Neuronal stem cell (in vitro differentiated cells): ENCODE data around the gene KIAA1549.
A peak's percentile ranks its signal among the peaks of the same experiment; 100 is the strongest.

Experiments used
- DNase-seq: peaks from one replicate; pipeline ENCODE4 v3.0.0-alpha.2; 2013; ENCODE audit warnings: low spot score
- H2AFZ ChIP-seq: one replicate; pipeline ENCODE4 v1.6.1; 2013; ENCODE audit warnings: mild to moderate bottlenecking, low read length, inconsistent platforms
- H2AK5ac ChIP-seq: 2 replicates; pipeline ENCODE4 v1.6.1; 2013; ENCODE audit warnings: low read depth, mild to moderate bottlenecking, inconsistent platforms, low read length, moderate library complexity, mixed read lengths
- H2BK120ac ChIP-seq: 2 replicates; pipeline ENCODE4 v1.6.1; 2013; ENCODE audit warnings: low read depth, mild to moderate bottlenecking, inconsistent platforms, low read length, moderate library complexity, mixed read lengths
- H2BK12ac ChIP-seq: one replicate; pipeline ENCODE4 v1.6.1; 2013; ENCODE audit warnings: low read length, inconsistent platforms
- H2BK15ac ChIP-seq: 2 replicates; pipeline ENCODE4 v1.6.1; 2013; ENCODE audit warnings: mild to moderate bottlenecking, low read length, inconsistent platforms, mixed read lengths
- H2BK5ac ChIP-seq: one replicate; pipeline ENCODE4 v1.6.1; 2013; ENCODE audit warnings: inconsistent platforms, mild to moderate bottlenecking, low read length, moderate library complexity
- H3K14ac ChIP-seq: one replicate; pipeline ENCODE4 v1.6.1; 2013; ENCODE audit warnings: low read length, inconsistent platforms
- H3K18ac ChIP-seq: 2 replicates; pipeline ENCODE4 v1.6.1; 2013; ENCODE audit warnings: low read length, inconsistent platforms
- H3K23ac ChIP-seq: 2 replicates; pipeline ENCODE4 v1.6.1; 2013; ENCODE audit warnings: low read depth, mild to moderate bottlenecking, mixed read lengths, low read length, inconsistent platforms; ENCODE audit not compliant: poor library complexity
- H3K27ac ChIP-seq: replicated peaks from 3 replicates; pipeline ENCODE4 v1.5.1; 2013; ENCODE audit warnings: low read length, inconsistent platforms
- H3K27me3 ChIP-seq, 3 experiments: 2 replicates each; pipeline ENCODE4 v1.6.1; 2013; ENCODE audit warnings: low read length in 3 of 3, mild to moderate bottlenecking in 2 of 3, inconsistent platforms in 1 of 3, low read depth in 1 of 3, mixed read lengths in 1 of 3, moderate library complexity in 1 of 3; ENCODE audit not compliant: control insufficient read depth in 3 of 3, insufficient read depth in 3 of 3
- H3K36me3 ChIP-seq, 2 donors: replicated peaks in 1 of 2; 2 replicates each; pipeline ENCODE4 v1.6.1; 2013; ENCODE audit warnings: low read length in 2 of 2; ENCODE audit not compliant: control insufficient read depth in 2 of 2, insufficient read depth in 2 of 2
- H3K4ac ChIP-seq: 2 replicates; pipeline ENCODE4 v1.6.1; 2013; ENCODE audit warnings: inconsistent platforms, mild to moderate bottlenecking, low read length, moderate library complexity
- H3K4me1 ChIP-seq, 2 donors: 1 replicate in 1 of 2; 2 replicates in 1 of 2; pipeline ENCODE4 v1.6.1; 2013; ENCODE audit warnings: low read length in 2 of 2, low read depth in 1 of 2; ENCODE audit not compliant: control insufficient read depth in 2 of 2, insufficient read depth in 1 of 2
- H3K4me2 ChIP-seq: one replicate; pipeline ENCODE4 v1.6.1; 2013; ENCODE audit warnings: mild to moderate bottlenecking, low read length, inconsistent platforms; ENCODE audit not compliant: insufficient read depth, poor library complexity, severe bottlenecking
- H3K4me3 ChIP-seq, 2 donors: 2 replicates each; pipeline ENCODE4 v1.5.1; 2013; ENCODE audit warnings: low read length in 2 of 2, mild to moderate bottlenecking in 2 of 2, inconsistent platforms in 1 of 2, moderate library complexity in 1 of 2
- H3K79me1 ChIP-seq: one replicate; pipeline ENCODE4 v1.6.1; 2013; ENCODE audit warnings: low read depth, mild to moderate bottlenecking, inconsistent platforms, low read length, moderate library complexity
- H3K9ac ChIP-seq: one replicate; pipeline ENCODE4 v1.6.1; 2013; ENCODE audit warnings: mild to moderate bottlenecking, low read depth, low read length, inconsistent platforms; ENCODE audit not compliant: poor library complexity
- H3K9me3 ChIP-seq, 2 donors: replicated peaks in 1 of 2; 2 replicates each; pipeline versions ENCODE3 to v1.6.1; 2013; ENCODE audit warnings: low read length in 2 of 2, mild to moderate bottlenecking in 2 of 2, inconsistent platforms in 1 of 2, low read depth in 1 of 2, mixed read lengths in 1 of 2, moderate library complexity in 1 of 2; ENCODE audit not compliant: control insufficient read depth in 2 of 2, insufficient read depth in 1 of 2
- H4K8ac ChIP-seq: one replicate; pipeline ENCODE4 v1.6.1; 2013; ENCODE audit warnings: low read depth, mild to moderate bottlenecking, inconsistent platforms, low read length, moderate library complexity
- H4K91ac ChIP-seq: one replicate; pipeline ENCODE4 v1.6.1; 2013; ENCODE audit warnings: low read length, low read depth, mild to moderate bottlenecking, inconsistent platforms; ENCODE audit not compliant: poor library complexity
- WGBS, 2 donors: extraction: QIAGEN DNeasy Blood & Tissue Kit; methylation state at CpG; one replicate each; pipeline ENCODE4 v1.1.7; 2013; ENCODE audit warnings: missing lambda C conversion rate in 2 of 2, mixed read lengths in 1 of 2; ENCODE audit not compliant: insufficient read length in 2 of 2, insufficient replicate concordance in 1 of 2; ENCODE audit errors: extremely low coverage in 2 of 2; 5-methylcytosine and 5-hydroxymethylcytosine counted together

Gene KIAA1549

DNA sequence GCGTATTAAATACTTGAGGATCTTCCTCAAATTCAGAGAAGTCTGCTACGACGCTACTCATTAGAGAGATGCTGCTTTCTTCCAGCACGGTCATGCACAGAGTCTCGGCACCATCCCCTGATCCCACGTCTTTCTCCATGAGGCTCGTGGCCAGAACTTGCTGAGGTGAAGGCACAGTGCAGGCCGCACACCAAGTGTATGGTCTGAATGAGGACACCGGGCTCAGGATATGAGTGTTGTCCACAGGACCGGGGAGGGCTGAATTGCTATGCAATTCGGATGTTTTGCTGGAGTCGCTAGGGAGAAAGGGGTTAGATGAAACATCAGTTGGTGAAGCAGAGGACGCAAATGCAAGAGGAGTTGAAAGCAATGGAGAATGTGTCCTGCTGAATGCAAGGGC is 63.0 kb downstream of the KIAA1549 start:
- Histone ChIP-seq H3K14ac (no peak overlapping the region), H2AFZ (no peak overlapping the region), H2BK15ac (no peak overlapping the region), H3K23ac (peak overlapping the region; percentile 18), H2BK12ac (no peak overlapping the region), H2AK5ac (no peak overlapping the region), H3K4me2 (no peak overlapping the region), H3K36me3 (peaks cover 29 to 60% of the 10 kb centered on the region in 2 donors), H3K9ac (no peak overlapping the region), H3K27me3 (no peaks in the 10 kb centered on the region), H4K91ac (no peak overlapping the region), H4K8ac (no peak overlapping the region), H2BK5ac (no peak overlapping the region), H2BK120ac (no peak overlapping the region), H3K18ac (no peak overlapping the region), H3K4me3 (no peak overlapping the region), H3K79me1 (no peaks in the 10 kb centered on the region), H3K4ac (no peak overlapping the region), H3K27ac (no peak overlapping the region), H3K4me1 (no peaks in the 10 kb centered on the region), H3K9me3 (peaks cover 2 to 9% of the 10 kb centered on the region in 2 donors)
- DNase-seq: no peak
- no CpG with 5 or more reads among the region's 13 CpGs for WGBS, 2 donors

DNA sequence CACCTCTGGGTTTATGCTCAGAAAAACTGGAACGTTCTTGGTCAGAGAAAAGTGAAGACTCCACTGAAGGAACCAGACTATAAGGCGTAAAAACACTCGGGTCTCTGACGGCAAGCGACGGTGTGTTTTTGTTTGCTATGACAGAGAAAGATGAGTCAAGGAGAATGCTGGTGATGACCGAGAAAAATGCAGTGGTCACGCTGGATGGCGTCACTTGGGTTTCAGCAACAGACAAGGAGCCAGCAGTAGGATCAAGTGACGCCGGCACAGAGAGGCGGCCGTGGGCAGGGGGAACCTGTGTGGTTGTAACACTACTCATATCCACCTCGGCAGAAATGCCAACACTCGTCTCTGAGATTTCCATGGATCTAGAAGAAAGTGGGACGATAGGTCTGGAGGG is 63.4 kb downstream of the KIAA1549 start:
- Histone ChIP-seq H2BK15ac (no peak overlapping the region), H2AK5ac (no peak overlapping the region), H3K14ac (no peak overlapping the region), H2BK5ac (no peak overlapping the region), H3K9me3 (peaks cover 2 to 9% of the 10 kb centered on the region in 2 donors), H3K27ac (no peak overlapping the region), H2BK12ac (no peak overlapping the region), H4K8ac (no peak overlapping the region), H3K9ac (no peak overlapping the region), H3K4me1 (no peaks in the 10 kb centered on the region), H3K4me2 (no peak overlapping the region), H3K4ac (no peak overlapping the region), H4K91ac (no peak overlapping the region), H3K36me3 (peaks cover 29 to 60% of the 10 kb centered on the region in 2 donors), H3K27me3 (no peaks in the 10 kb centered on the region), H2BK120ac (no peak overlapping the region), H2AFZ (no peak overlapping the region), H3K23ac (no peak overlapping the region), H3K18ac (no peak overlapping the region), H3K79me1 (no peaks in the 10 kb centered on the region), H3K4me3 (no peak overlapping the region)
- no CpG with 5 or more reads among the region's 16 CpGs for WGBS, 2 donors
- no peak for DNase-seq

- Histone ChIP-seq H3K18ac (peak overlapping the region; percentile 13), H4K8ac (no peak overlapping the region), H3K9me3 (peaks cover 0 to 14% of the 10 kb centered on the region in 2 donors), H3K23ac (peak overlapping the region; percentile 49), H2BK120ac (no peak overlapping the region), H3K79me1 (no peaks in the 10 kb centered on the region), H3K14ac (peak overlapping the region; percentile 27), H4K91ac (peak overlapping the region; percentile 81), H2BK12ac (no peak overlapping the region), H2AK5ac (no peak overlapping the region), H3K4me2 (no peak overlapping the region), H3K27ac (no peak overlapping the region), H2BK5ac (no peak overlapping the region), H2BK15ac (no peak overlapping the region), H3K36me3 (peaks cover 36 to 69% of the 10 kb centered on the region in 2 donors), H3K27me3 (no peaks in the 10 kb centered on the region), H3K9ac (no peak overlapping the region), H3K4ac (no peak overlapping the region), H3K4me1 (no peaks in the 10 kb centered on the region), H2AFZ (no peak overlapping the region), H3K4me3 (no peak overlapping the region)
- no peak for DNase-seq
- WGBS, 2 donors: no CpG with 5 or more reads among the region's 17 CpGs
These were observed 64.5 kb downstream of the KIAA1549 start for GRCh38 chr7:138916731-138917130.

DNA sequence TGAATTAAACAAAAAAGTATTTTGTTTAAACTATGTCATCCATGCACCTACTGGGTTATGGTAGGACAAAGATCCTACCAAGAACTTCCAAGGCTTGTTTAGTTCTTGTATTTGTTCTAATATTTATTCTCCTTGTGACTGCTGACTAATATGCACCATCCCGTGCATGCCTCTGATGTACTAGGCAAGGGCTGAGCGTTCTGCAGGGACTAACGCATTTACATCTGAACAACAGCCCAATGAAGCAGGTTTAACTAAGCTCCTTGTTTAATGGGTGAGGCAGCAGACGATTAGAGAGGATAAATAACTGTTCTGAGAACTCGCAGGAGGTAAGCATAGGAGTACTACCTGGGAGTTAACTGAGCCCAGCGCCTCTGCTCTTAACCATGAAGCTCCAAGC is 64.9 kb downstream of the KIAA1549 start:
- Histone ChIP-seq H3K79me1 (no peaks in the 10 kb centered on the region), H2BK15ac (no peak overlapping the region), H4K8ac (no peak overlapping the region), H3K4ac (no peak overlapping the region), H3K9ac (no peak overlapping the region), H3K36me3 (peaks cover 37 to 72% of the 10 kb centered on the region in 2 donors), H2BK120ac (no peak overlapping the region), H2BK5ac (no peak overlapping the region), H3K14ac (no peak overlapping the region), H2AFZ (no peak overlapping the region), H3K18ac (no peak overlapping the region), H2BK12ac (no peak overlapping the region), H3K23ac (no peak overlapping the region), H3K4me3 (no peak overlapping the region), H3K4me1 (no peaks in the 10 kb centered on the region), H3K27me3 (no peaks in the 10 kb centered on the region), H2AK5ac (no peak overlapping the region), H3K27ac (no peak overlapping the region), H4K91ac (no peak overlapping the region), H3K9me3 (peaks cover 0 to 14% of the 10 kb centered on the region in 2 donors), H3K4me2 (no peak overlapping the region)
- no CpG with 5 or more reads among the region's 6 CpGs for WGBS, 2 donors
- no peak for DNase-seq
